CD14-positive monocyte (primary cell): ENCODE data around the gene SLC2A14. TPM values are rescaled to one million over a fixed set of nuclear protein-coding genes. Genes with fewer than 3 reads are reported as not detected.
"Not testable (repeated sequence)": the region's sequence is repeated elsewhere in the genome, so short reads cannot be mapped to it uniquely, and the experiment has no call there.

Source experiments
- DNase-seq, 3 donors: peaks; one replicate each; pipeline ENCODE4 v3.0.0-alpha.2; 2011 to 2022
- H2AFZ ChIP-seq: 2 replicates; pipeline ENCODE4 v1.6.0; 2012; ENCODE audit warnings: mild to moderate bottlenecking, low read depth, low read length, inconsistent platforms; ENCODE audit not compliant: insufficient read depth, poor library complexity, severe bottlenecking
- H3K27ac ChIP-seq, 2 donors: 1 replicate in 1 of 2; 2 replicates in 1 of 2; pipeline ENCODE4 v1.5.1; 2012 to 2013; ENCODE audit warnings: low read length in 2 of 2, control low read depth in 1 of 2, inconsistent platforms in 1 of 2, low read depth in 1 of 2, mild to moderate bottlenecking in 1 of 2
- H3K27me3 ChIP-seq, 2 donors: one replicate each; pipeline versions ENCODE4 v1.6.0 to v1.6.1; 2011 to 2013; ENCODE audit warnings: low read length in 2 of 2; ENCODE audit not compliant: control insufficient read depth in 2 of 2, insufficient read depth in 2 of 2
- H3K36me3 ChIP-seq, 2 donors: replicated peaks in 1 of 2; 1 replicate in 1 of 2; 2 replicates in 1 of 2; pipeline versions ENCODE4 v1.5.1 to v1.6.1; 2012 to 2013; ENCODE audit warnings: low read length in 2 of 2, control low read depth in 1 of 2, inconsistent platforms in 1 of 2, mild to moderate bottlenecking in 1 of 2; ENCODE audit not compliant: insufficient read depth in 2 of 2, control insufficient read depth in 1 of 2
- H3K4me1 ChIP-seq, 2 donors: 1 replicate in 1 of 2; 2 replicates in 1 of 2; pipeline versions ENCODE4 v1.5.1 to v1.6.1; 2012 to 2013; ENCODE audit warnings: low read length in 2 of 2, control low read depth in 1 of 2, inconsistent platforms in 1 of 2, mild to moderate bottlenecking in 1 of 2, moderate library complexity in 1 of 2; ENCODE audit not compliant: insufficient read depth in 2 of 2, control insufficient read depth in 1 of 2
- H3K4me2 ChIP-seq: replicated peaks from 2 replicates; pipeline ENCODE3; 2012; ENCODE audit warnings: low read length, moderate library complexity, mild to moderate bottlenecking; ENCODE audit not compliant: poor library complexity, severe bottlenecking; ENCODE audit errors: extremely low read depth
- H3K4me3 ChIP-seq, 3 experiments: fragments of 200-600 bp in 1 of 3; sonication (generic) in 1 of 3; replicated peaks in 1 of 3; 1 replicate in 2 of 3; 2 replicates in 1 of 3; pipeline ENCODE4 v1.5.1; 2011 to 2013; ENCODE audit warnings: low read length in 3 of 3, mild to moderate bottlenecking in 3 of 3, control low read depth in 2 of 3, low read depth in 2 of 3, inconsistent platforms in 1 of 3, moderate library complexity in 1 of 3
- H3K79me2 ChIP-seq: 2 replicates; pipeline ENCODE4 v1.6.0; 2012; ENCODE audit warnings: mild to moderate bottlenecking, control low read depth, inconsistent platforms, low read length, moderate library complexity; ENCODE audit not compliant: insufficient read depth
- H3K9ac ChIP-seq: 2 replicates; pipeline ENCODE4 v1.6.0; 2017; ENCODE audit warnings: low read length, mild to moderate bottlenecking; ENCODE audit not compliant: insufficient read depth, poor library complexity, severe bottlenecking
- H3K9me3 ChIP-seq, 2 donors: replicated peaks in 1 of 2; 1 replicate in 1 of 2; 2 replicates in 1 of 2; pipeline versions ENCODE4 v1.5.1 to v1.6.1; 2012 to 2013; ENCODE audit warnings: low read length in 2 of 2, control low read depth in 1 of 2; ENCODE audit not compliant: control insufficient read depth in 1 of 2, insufficient read depth in 1 of 2
- H4K20me1 ChIP-seq: 2 replicates; pipeline ENCODE4 v1.6.0; 2012; ENCODE audit warnings: mild to moderate bottlenecking, low read length, control low read depth, moderate library complexity; ENCODE audit not compliant: insufficient read depth
- H3K27ac Mint-ChIP-seq, 7 donors: one replicate each; pipeline ENCODE4 v1.8.0; 2020; ENCODE audit warnings: mild to moderate bottlenecking in 7 of 7, mixed read lengths in 7 of 7, moderate library complexity in 6 of 7, inconsistent platforms in 2 of 7
- H3K27me3 Mint-ChIP-seq, 3 donors: one replicate each; pipeline ENCODE4 v1.8.0; 2021 to 2022; ENCODE audit warnings: low read depth in 3 of 3, mild to moderate bottlenecking in 3 of 3, mixed read lengths in 3 of 3, moderate library complexity in 3 of 3, inconsistent platforms in 1 of 3
- H3K36me3 Mint-ChIP-seq, 2 donors: one replicate each; pipeline ENCODE4 v1.8.0; 2020; ENCODE audit warnings: mixed read lengths in 2 of 2, inconsistent platforms in 1 of 2, mild to moderate bottlenecking in 1 of 2
- H3K4me1 Mint-ChIP-seq: one replicate; pipeline ENCODE4 v1.8.0; 2020; ENCODE audit warnings: mild to moderate bottlenecking, mixed read lengths
- H3K4me3 Mint-ChIP-seq, 2 donors: one replicate each; pipeline ENCODE4 v1.8.0; 2020; ENCODE audit warnings: mild to moderate bottlenecking in 2 of 2, mixed read lengths in 2 of 2, moderate library complexity in 1 of 2
- H3K9me3 Mint-ChIP-seq, 7 donors: one replicate each; pipeline ENCODE4 v1.8.0; 2020 to 2022; ENCODE audit warnings: mixed read lengths in 7 of 7, mild to moderate bottlenecking in 6 of 7, moderate library complexity in 6 of 7, inconsistent platforms in 2 of 7
- CTCF ChIP-seq: fragments of 200-600 bp; IDR thresholded peaks from one replicate; pipeline ENCODE4 v1.8.0; 2022; ENCODE audit warnings: antibody characterized with exemption, mild to moderate bottlenecking
- WGBS: methylation state at CpG from one replicate; pipeline ENCODE4 v1.1.5; 2013; ENCODE audit warnings: missing lambda C conversion rate; ENCODE audit not compliant: insufficient coverage; 5-methylcytosine and 5-hydroxymethylcytosine counted together
- intact Hi-C, 2 donors: fragments of 100-400 bp; cut with micrococcal nuclease; formaldehyde crosslinking; loops; one replicate each; pipeline versions ENCODE4 v1.15.0 to v1.15.1; 2023
- polyA minus RNA-seq: library from RNA; depleted of rRNA, polyadenylated mRNA; stranded (reverse); fragments of >200 nt; gene quantifications from 2 replicates; pipeline ENCODE4 v1.2.3, GENCODE V29; 2012
- polyA plus RNA-seq, 3 donors: library from polyadenylated mRNA; depleted of rRNA in 1 of 3; unstranded in 2 of 3; stranded (reverse) in 1 of 3; fragments of 300-500 nt in 2 of 3; fragments of >200 nt in 1 of 3; fragmentation: Illumina TruSeq in 2 of 3; gene quantifications; 1 replicate in 2 of 3; 2 replicates in 1 of 3; pipeline ENCODE4 v1.2.3, GENCODE V29; 2012 to 2021
- total RNA-seq, 12 experiments: library from RNA in 1 of 12; stranded (reverse) in 1 of 12; fragments of 120-200 nt in 1 of 12; gene quantifications; one replicate each; pipeline ENCODE4 v1.2.4 and lab custom pipeline; 2013 to 2026; ENCODE audit warnings: mixed read lengths in 6 of 12, inconsistent platforms in 1 of 12

SLC2A14 gene
- 0.48 TPM for total RNA-seq (2013)
- 1 to 10 TPM in 1 of 3 donors, under 1 TPM in 2; 0.21 to 3.1 (median 0.29) TPM for polyA plus RNA-seq
- polyA minus RNA-seq = 0.08 and 0.14 TPM in 2 replicates
- 0.08 to 15.8 (median 7.4) reads per million in 11 experiments for total RNA-seq (lab: John Stamatoyannopoulos, UW)

- WGBS = 17% methylated on average over 55 of the region's 65 CpGs
- Histone ChIP-seq H4K20me1 (no peaks in the 10 kb centered on the region), H3K9me3 (peaks cover 6% of the 10 kb centered on the region in 2 donors), H3K4me2 (peak within 1 kb of the TSS; percentile 62), H3K4me3 (peak within 1 kb of the TSS in 1 of 3 experiments; percentile 53), H3K27ac (no peak within 1 kb of the TSS), H3K27me3 (peaks cover 7 to 39% of the 10 kb centered on the region in 2 donors), H3K36me3 (no peaks in the 10 kb centered on the region), H3K4me1 (peaks cover 10 to 11% of the 10 kb centered on the region in 2 donors), H3K79me2 (no peaks in the 10 kb centered on the region), H2AFZ (peak within 1 kb of the TSS; percentile 65), H3K9ac (peak within 1 kb of the TSS; percentile 8)
- Mint-ChIP-seq H3K9me3 (peaks cover 0 to 12% (median 7%) of the 10 kb centered on the region in 7 donors), H3K27me3 (peaks cover 32 to 37% (median 37%) of the 10 kb centered on the region in 3 donors), H3K36me3 (peaks cover 3 to 11% of the 10 kb centered on the region in 2 donors), H3K27ac (peak within 1 kb of the TSS in 3 of 7 donors; percentile 20 to 66 (median 45)), H3K4me1 (peaks cover 14% of the 10 kb centered on the region), H3K4me3 (peak within 1 kb of the TSS; percentile 58 to 83)
- no peak for DNase-seq
- intact Hi-C loops = no loop called here
- no peak for TF ChIP-seq CTCF
These were observed at the start of gene SLC2A14 for GRCh38 chr12:7872566-7873319. TSS of gene SLC2A14 (minus strand) at chr12:7872915. CDS start at chr12:7869880, 3,035 bp downstream.

- Histone ChIP-seq H3K79me2 (peaks cover 23% of the 10 kb centered on the region), H4K20me1 (peaks cover 85% of the 10 kb centered on the region), H3K36me3 (peaks cover 72 to 80% of the 10 kb centered on the region in 2 donors)
- DNase-seq, H2AFZ ChIP-seq, H3K4me1 Mint-ChIP-seq, H3K9me3 Mint-ChIP-seq, H3K4me1 ChIP-seq, H3K27me3 Mint-ChIP-seq, H3K4me3 ChIP-seq, H3K9me3 ChIP-seq, H3K27me3 ChIP-seq, H3K4me3 Mint-ChIP-seq, H3K27ac ChIP-seq, H3K9ac ChIP-seq, intact Hi-C loops, H3K4me2 ChIP-seq: not testable (repeated sequence)
- H3K27ac Mint-ChIP-seq = peak overlapping the region in 3 of 7 donors; percentile 24 to 74 (median 63)
- WGBS = 90% methylated on average over 2 of the region's 12 CpGs
- H3K36me3 Mint-ChIP-seq = peaks cover 74 to 75% of the 10 kb centered on the region in 2 donors
These were observed 48.5 kb upstream of the SLC2A14 start for GRCh38 chr12:7921181-7921580.

- Histone ChIP-seq H4K20me1 (peaks cover 65% of the 10 kb centered on the region), H3K79me2 (peaks cover 16% of the 10 kb centered on the region), H3K36me3 (peaks cover 48 to 54% of the 10 kb centered on the region in 2 donors)
- Mint-ChIP-seq H3K4me1 (peaks cover 11% of the 10 kb centered on the region), H3K27me3 (peaks cover 0 to 14% (median 12%) of the 10 kb centered on the region in 3 donors), H3K36me3 (peaks cover 54 to 64% of the 10 kb centered on the region in 2 donors), H3K27ac (peak overlapping the region in 2 of 7 donors; percentile 30 to 41)
- H3K4me3 ChIP-seq, DNase-seq, H3K9me3 Mint-ChIP-seq, intact Hi-C loops, H3K4me3 Mint-ChIP-seq, H3K4me2 ChIP-seq, H3K9me3 ChIP-seq, H2AFZ ChIP-seq, H3K27me3 ChIP-seq, H3K27ac ChIP-seq, H3K4me1 ChIP-seq, H3K9ac ChIP-seq: not testable (repeated sequence)
- WGBS = no CpG with 5 or more reads among the region's 7 CpGs
These were observed 45.5 kb upstream of the SLC2A14 start for GRCh38 chr12:7918268-7918590.
